Keratinocyte (primary cell): ENCODE results near the gene RIPOR2. TPM values are rescaled to one million over a fixed set of nuclear protein-coding genes. Genes with fewer than 3 reads are reported as not detected.

Experiments used
- DNase-seq: peaks from one replicate; pipeline ENCODE4 v3.0.0-alpha.2; 2011; ENCODE audit warnings: low read depth, missing footprints, low spot score
- FAIRE-seq: peaks from 2 replicates; lab custom pipeline; 2011; peaks lifted over from hg19 to GRCh38; lab: Jason Lieb, UNC
- H2AFZ ChIP-seq: 2 replicates; pipeline ENCODE4 v1.6.0; 2012; ENCODE audit warnings: low read length, control low read depth, inconsistent platforms; ENCODE audit not compliant: control insufficient read depth
- H3K27ac ChIP-seq: 2 replicates; pipeline ENCODE4 v1.5.1; 2011; ENCODE audit warnings: low read length; ENCODE audit not compliant: control insufficient read depth, insufficient read depth
- H3K27me3 ChIP-seq: 3 replicates; pipeline ENCODE4 v1.6.0; 2011; ENCODE audit warnings: low read length; ENCODE audit not compliant: control insufficient read depth, insufficient read depth; ENCODE audit errors: extremely low read depth
- H3K36me3 ChIP-seq, 2 experiments: 2 replicates in 1 of 2; 3 replicates in 1 of 2; pipeline ENCODE4 v1.5.1; 2011; ENCODE audit warnings: low read length in 2 of 2, mild to moderate bottlenecking in 1 of 2; ENCODE audit not compliant: control insufficient read depth in 2 of 2, insufficient read depth in 2 of 2; ENCODE audit errors: extremely low read depth in 1 of 2
- H3K4me1 ChIP-seq: 3 replicates; pipeline ENCODE4 v1.5.1; 2011; ENCODE audit warnings: low read length; ENCODE audit not compliant: control insufficient read depth, insufficient read depth; ENCODE audit errors: extremely low read depth
- H3K4me2 ChIP-seq: 3 replicates; pipeline ENCODE4 v1.6.0; 2011; ENCODE audit warnings: low read depth, low read length; ENCODE audit not compliant: control insufficient read depth, insufficient read depth; ENCODE audit errors: extremely low read depth
- H3K4me3 ChIP-seq, 3 experiments: fragments of 200-600 bp in 1 of 3; sonication (generic) in 1 of 3; 2 replicates in 2 of 3; 3 replicates in 1 of 3; pipeline ENCODE4 v1.5.1; 2011 to 2016; ENCODE audit warnings: low read length in 3 of 3, mild to moderate bottlenecking in 3 of 3, control low read depth in 2 of 3, inconsistent platforms in 1 of 3, low read depth in 1 of 3, mixed read lengths in 1 of 3, mixed run types in 1 of 3, moderate library complexity in 1 of 3; ENCODE audit not compliant: control insufficient read depth in 2 of 3, insufficient read depth in 2 of 3; ENCODE audit errors: extremely low read depth in 1 of 3
- H3K79me2 ChIP-seq: 2 replicates; pipeline ENCODE4 v1.6.0; 2012; ENCODE audit warnings: low read length; ENCODE audit not compliant: control insufficient read depth, insufficient read depth
- H3K9ac ChIP-seq: 3 replicates; pipeline ENCODE4 v1.6.0; 2011; ENCODE audit warnings: low read length; ENCODE audit not compliant: control insufficient read depth, insufficient read depth; ENCODE audit errors: extremely low read depth
- H3K9me1 ChIP-seq: 3 replicates; pipeline ENCODE4 v1.6.0; 2011; ENCODE audit warnings: low read length; ENCODE audit not compliant: control insufficient read depth, insufficient read depth; ENCODE audit errors: extremely low read depth
- H3K9me3 ChIP-seq: 2 replicates; pipeline ENCODE4 v1.5.1; 2012; ENCODE audit warnings: low read depth, low read length; ENCODE audit not compliant: control insufficient read depth
- H4K20me1 ChIP-seq: 3 replicates; pipeline ENCODE4 v1.6.0; 2011; ENCODE audit warnings: low read length; ENCODE audit not compliant: control insufficient read depth, insufficient read depth; ENCODE audit errors: extremely low read depth
- EZH2 ChIP-seq: IDR thresholded peaks from one replicate; pipeline ENCODE4 v1.6.1; 2012; ENCODE audit warnings: inconsistent platforms, mild to moderate bottlenecking, low read length, moderate library complexity
- dilution Hi-C: fragments of 300-500 bp; cut with MboI; formaldehyde crosslinking; loops from one replicate; pipeline ENCODE4 v1.7.0; 2020; ENCODE audit warnings: low sequenced_read_pairs; ENCODE audit not compliant: extremely low pct_ligation_motif_present
- polyA plus RNA-seq, 5 experiments: library from polyadenylated mRNA; depleted of rRNA in 3 of 5; stranded (reverse) in 3 of 5; stranded (forward) in 1 of 5; unstranded in 1 of 5; fragments of >200 nt; gene quantifications; 1 replicate in 1 of 5; 2 replicates in 3 of 5; 3 replicates in 1 of 5; pipeline versions ENCODE4 v1.2.1 to v1.2.3, GENCODE V29; 2011 to 2012; ENCODE audit warnings: missing spikeins in 2 of 5, low read depth in 1 of 5, low replicate concordance in 1 of 5
- TF ChIP-seq, protein P1 (sequence below), 3 experiments: IDR thresholded peaks in 1 of 3; conservative IDR thresholded peaks in 1 of 3; optimal IDR thresholded peaks in 1 of 3; 2 replicates in 2 of 3; 3 replicates in 1 of 3; pipeline versions ENCODE3 to v1.5.1; 2011; ENCODE audit warnings: low read length in 3 of 3, mild to moderate bottlenecking in 3 of 3, moderate library complexity in 2 of 3, control low read depth in 1 of 3, inconsistent platforms in 1 of 3; ENCODE audit not compliant: insufficient read depth in 2 of 3; ENCODE audit errors: extremely low read depth in 1 of 3

Gene RIPOR2
- polyA plus RNA-seq, 1 donor (not counting 4 experiments of a cell fraction or from before 2014, with no cell fraction given): 0.07 TPM

GRCh38 chr6:24957199-24957598 is 21.4 kb upstream of the RIPOR2 start:
- H3K27ac ChIP-seq: no peak overlapping the region
- H2AFZ ChIP-seq: no peak overlapping the region
- H3K27me3 ChIP-seq: no peaks in the 10 kb centered on the region
- dilution Hi-C loops: no loop called here
- FAIRE-seq (no peak), DNase-seq (no peak)
- no peaks in the 10 kb centered on the region for H3K9me3 ChIP-seq
- TF ChIP-seq, protein P1, sequence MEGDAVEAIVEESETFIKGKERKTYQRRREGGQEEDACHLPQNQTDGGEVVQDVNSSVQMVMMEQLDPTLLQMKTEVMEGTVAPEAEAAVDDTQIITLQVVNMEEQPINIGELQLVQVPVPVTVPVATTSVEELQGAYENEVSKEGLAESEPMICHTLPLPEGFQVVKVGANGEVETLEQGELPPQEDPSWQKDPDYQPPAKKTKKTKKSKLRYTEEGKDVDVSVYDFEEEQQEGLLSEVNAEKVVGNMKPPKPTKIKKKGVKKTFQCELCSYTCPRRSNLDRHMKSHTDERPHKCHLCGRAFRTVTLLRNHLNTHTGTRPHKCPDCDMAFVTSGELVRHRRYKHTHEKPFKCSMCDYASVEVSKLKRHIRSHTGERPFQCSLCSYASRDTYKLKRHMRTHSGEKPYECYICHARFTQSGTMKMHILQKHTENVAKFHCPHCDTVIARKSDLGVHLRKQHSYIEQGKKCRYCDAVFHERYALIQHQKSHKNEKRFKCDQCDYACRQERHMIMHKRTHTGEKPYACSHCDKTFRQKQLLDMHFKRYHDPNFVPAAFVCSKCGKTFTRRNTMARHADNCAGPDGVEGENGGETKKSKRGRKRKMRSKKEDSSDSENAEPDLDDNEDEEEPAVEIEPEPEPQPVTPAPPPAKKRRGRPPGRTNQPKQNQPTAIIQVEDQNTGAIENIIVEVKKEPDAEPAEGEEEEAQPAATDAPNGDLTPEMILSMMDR (optimal IDR thresholded peaks at IDR 0.05 in 1 of 3, IDR thresholded peaks at IDR 0.05 in 1 of 3, conservative IDR thresholded peaks at IDR 0.05 in 1 of 3; ENCODE audit: extremely low read depth in 1 of 3, insufficient read depth in 2 of 3, low read length in 3 of 3): no peak
- no peak for TF ChIP-seq EZH2
- no peak overlapping the region for H3K4me2 ChIP-seq
- H3K4me1 ChIP-seq: no peaks in the 10 kb centered on the region
- H3K9ac ChIP-seq: no peak overlapping the region
- no peak overlapping the region for H3K4me3 ChIP-seq
- no peaks in the 10 kb centered on the region for H3K79me2 ChIP-seq
- H3K36me3 ChIP-seq: no peaks in the 10 kb centered on the region
- no peaks in the 10 kb centered on the region for H4K20me1 ChIP-seq
- H3K9me1 ChIP-seq: no peaks in the 10 kb centered on the region

DNA sequence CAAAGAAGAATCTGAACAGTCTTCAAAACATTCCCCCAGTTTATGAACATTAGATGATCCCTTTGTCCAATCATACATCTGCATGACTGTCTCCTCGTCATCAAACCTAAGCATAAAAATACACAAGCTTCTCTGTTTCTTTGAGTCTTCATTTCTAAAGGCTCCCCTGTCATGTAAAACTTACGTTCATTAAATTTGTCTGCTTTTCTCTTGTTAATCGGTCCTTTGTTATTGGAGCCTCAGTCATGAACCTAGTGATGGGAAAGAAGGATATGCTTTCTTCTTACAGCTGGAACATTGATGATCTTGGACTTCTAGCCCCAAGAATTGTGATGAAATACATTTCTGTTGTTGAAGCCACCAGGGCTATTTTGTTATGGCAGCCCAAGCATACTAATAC is 18.0 kb upstream of the RIPOR2 start:
- H3K9me3 ChIP-seq: no peaks in the 10 kb centered on the region
- no peak overlapping the region for H2AFZ ChIP-seq
- FAIRE-seq (no peak), DNase-seq (no peak)
- H3K36me3 ChIP-seq: no peaks in the 10 kb centered on the region
- H3K4me3 ChIP-seq: no peak overlapping the region
- H3K27me3 ChIP-seq: peaks cover 2% of the 10 kb centered on the region
- no peaks in the 10 kb centered on the region for H4K20me1 ChIP-seq
- dilution Hi-C loops: no loop called here
- H3K27ac ChIP-seq: no peak overlapping the region
- no peaks in the 10 kb centered on the region for H3K79me2 ChIP-seq
- no peak overlapping the region for H3K9ac ChIP-seq
- no peaks in the 10 kb centered on the region for H3K4me1 ChIP-seq
- TF ChIP-seq, protein P1 (optimal IDR thresholded peaks at IDR 0.05 in 1 of 3, IDR thresholded peaks at IDR 0.05 in 1 of 3, conservative IDR thresholded peaks at IDR 0.05 in 1 of 3; ENCODE audit: extremely low read depth in 1 of 3, insufficient read depth in 2 of 3, low read length in 3 of 3): no peak
- no peak for TF ChIP-seq EZH2
- H3K9me1 ChIP-seq: no peaks in the 10 kb centered on the region
- no peak overlapping the region for H3K4me2 ChIP-seq
